ENCODE results near the gene KCNE3.
A peak's percentile ranks its signal among the peaks of the same experiment; 100 is the strongest.

The KCNE3 gene

GRCh38 chr11:74504100-74504691 lies 36.8 kb upstream of the KCNE3 start:
- TF ChIP-seq SIN3A (IDR thresholded peaks at IDR 0.05; ENCODE audit: borderline replicate concordance, insufficient read depth, low read length) (no peak), FOXP2 (optimal IDR thresholded peaks at IDR 0.05; ENCODE audit: borderline replicate concordance, extremely low read depth, extremely low read length, insufficient read depth) (no peak), POLR2AphosphoS5 (IDR thresholded peaks at IDR 0.05; ENCODE audit: low read depth, low read length) (no peak), REST (IDR thresholded peaks at IDR 0.05; ENCODE audit: insufficient read depth in 1 of 2, low read depth in 2 of 2, low read length in 2 of 2) (no peak), TAF1 (IDR thresholded peaks at IDR 0.05; ENCODE audit: borderline replicate concordance, insufficient read depth, low read length) (no peak)

- no peak for TF ChIP-seq SIN3A (IDR thresholded peaks at IDR 0.05; ENCODE audit: borderline replicate concordance, insufficient read depth, low read length)
Measured at GRCh38 chr11:74494916-74495315, 27.6 kb upstream of the KCNE3 start.

GRCh38 chr11:74493791-74494630 lies 26.7 kb upstream of the KCNE3 start:
- TF ChIP-seq FOXP2 (optimal IDR thresholded peaks at IDR 0.05; ENCODE audit: borderline replicate concordance, extremely low read depth, extremely low read length, insufficient read depth) (no peak), POLR2AphosphoS5 (IDR thresholded peaks at IDR 0.05; ENCODE audit: low read depth, low read length) (no peak), TAF1 (IDR thresholded peaks at IDR 0.05; ENCODE audit: borderline replicate concordance, insufficient read depth, low read length) (no peak; the same call in 1 of the 2 replicates), REST (IDR thresholded peaks at IDR 0.05; ENCODE audit: insufficient read depth in 1 of 2, low read depth in 2 of 2, low read length in 2 of 2) (no peak), SIN3A (IDR thresholded peaks at IDR 0.05; ENCODE audit: borderline replicate concordance, insufficient read depth, low read length) (no peak)

GRCh38 chr11:74492974-74493790 lies 25.8 kb upstream of the KCNE3 start, which contains the start of gene LIPT2:
Gene LIPT2, minus strand, starts transcription at chr11:74493724. Its CDS starts 21 bp downstream, at chr11:74493703.
- TF ChIP-seq SIN3A (IDR thresholded peaks at IDR 0.05; ENCODE audit: borderline replicate concordance, insufficient read depth, low read length) (no peak), POLR2AphosphoS5 (IDR thresholded peaks at IDR 0.05; ENCODE audit: low read depth, low read length) (peak; percentile 88), FOXP2 (optimal IDR thresholded peaks at IDR 0.05; ENCODE audit: borderline replicate concordance, extremely low read depth, extremely low read length, insufficient read depth) (peak; percentile 73), REST (IDR thresholded peaks at IDR 0.05; ENCODE audit: insufficient read depth in 1 of 2, low read depth in 2 of 2, low read length in 2 of 2) (no peak)

- TF ChIP-seq FOXP2 (optimal IDR thresholded peaks at IDR 0.05; ENCODE audit: borderline replicate concordance, extremely low read depth, extremely low read length, insufficient read depth) (no peak), SIN3A (IDR thresholded peaks at IDR 0.05; ENCODE audit: borderline replicate concordance, insufficient read depth, low read length) (no peak), POLR2AphosphoS5 (IDR thresholded peaks at IDR 0.05; ENCODE audit: low read depth, low read length) (no peak), REST (IDR thresholded peaks at IDR 0.05; ENCODE audit: insufficient read depth in 1 of 2, low read depth in 2 of 2, low read length in 2 of 2) (no peak)
Measured at GRCh38 chr11:74492084-74492483, 24.7 kb upstream of the KCNE3 start.

Measured in PFSK-1 (cell line).